ENCODE results near the gene MUC5AC. TPM values are rescaled to one million over a fixed set of nuclear protein-coding genes. Genes with fewer than 3 reads are reported as not detected.
"Not testable (repeated sequence)": the region's sequence is repeated elsewhere in the genome, so short reads cannot be mapped to it uniquely, and the experiment has no call there.

MUC5AC gene
- total and polyA plus RNA-seq, 12 donors = under 0.01 TPM; not detected in 9

DNA sequence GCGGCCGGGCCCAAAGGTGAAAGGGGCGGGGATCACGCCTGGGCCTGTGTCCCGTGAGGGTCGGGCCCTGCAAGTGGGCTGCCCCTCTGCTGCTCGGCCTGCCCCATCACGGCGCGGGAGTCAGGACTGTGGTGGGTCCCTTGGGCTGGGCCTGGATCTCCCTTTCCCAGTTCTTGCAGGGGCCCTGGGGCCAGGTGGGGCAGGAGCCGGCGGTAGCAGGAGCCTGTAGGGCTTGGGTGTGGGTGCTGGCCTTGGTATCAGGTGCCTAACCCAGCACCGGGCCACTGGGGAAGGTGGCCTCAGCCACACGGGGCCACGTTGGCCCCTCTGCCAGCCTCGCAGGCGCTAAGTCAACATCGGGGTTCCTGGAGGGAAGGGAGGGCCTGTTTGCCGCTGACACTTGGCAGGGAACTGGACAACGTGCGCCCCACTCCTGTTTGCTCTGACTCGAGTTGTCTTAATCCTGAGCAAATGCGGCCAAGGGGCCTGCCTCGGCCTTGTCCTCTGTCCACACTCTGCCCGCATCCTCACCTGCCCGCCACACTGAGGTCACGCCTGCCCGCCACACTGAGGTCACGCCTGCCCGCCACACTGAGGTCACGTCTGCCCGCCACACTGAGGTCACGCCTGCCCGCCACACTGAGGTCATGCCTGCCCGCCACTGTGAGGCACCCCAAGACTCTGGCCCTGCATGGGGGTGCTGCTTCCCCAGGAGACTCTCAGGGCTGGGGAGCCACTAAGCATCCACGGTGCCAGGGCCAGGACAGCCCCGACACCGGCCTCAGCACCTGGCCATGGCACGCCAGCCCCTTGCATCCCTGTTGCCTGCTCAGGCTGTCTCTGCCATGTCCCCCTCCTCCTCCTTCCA, 50.9 kb downstream of the MUC5AC start:
- peak in 1 of 7 donors; percentile 9 for DNase-seq
- Histone ChIP-seq H3K4me3 (no peak overlapping the region), H3K9me3 (replicated peaks in 1 of 3) (peaks cover 0 to 14% (median 4%) of the 10 kb centered on the region in 3 donors), H3K4me1 (replicated peaks in 1 of 2) (no peaks in the 10 kb centered on the region), H3K36me3 (replicated peaks in 1 of 2) (no peaks in the 10 kb centered on the region), H3K27ac (no peak overlapping the region), H3K27me3 (peaks cover 2% of the 10 kb centered on the region)
- 91 to 94% (median 93%) methylated on average over 9 to 39 of the region's 39 CpGs for WGBS, 4 donors
- intact Hi-C loops (cut with DNase I) = no loop called here
- TF ChIP-seq, protein P1, sequence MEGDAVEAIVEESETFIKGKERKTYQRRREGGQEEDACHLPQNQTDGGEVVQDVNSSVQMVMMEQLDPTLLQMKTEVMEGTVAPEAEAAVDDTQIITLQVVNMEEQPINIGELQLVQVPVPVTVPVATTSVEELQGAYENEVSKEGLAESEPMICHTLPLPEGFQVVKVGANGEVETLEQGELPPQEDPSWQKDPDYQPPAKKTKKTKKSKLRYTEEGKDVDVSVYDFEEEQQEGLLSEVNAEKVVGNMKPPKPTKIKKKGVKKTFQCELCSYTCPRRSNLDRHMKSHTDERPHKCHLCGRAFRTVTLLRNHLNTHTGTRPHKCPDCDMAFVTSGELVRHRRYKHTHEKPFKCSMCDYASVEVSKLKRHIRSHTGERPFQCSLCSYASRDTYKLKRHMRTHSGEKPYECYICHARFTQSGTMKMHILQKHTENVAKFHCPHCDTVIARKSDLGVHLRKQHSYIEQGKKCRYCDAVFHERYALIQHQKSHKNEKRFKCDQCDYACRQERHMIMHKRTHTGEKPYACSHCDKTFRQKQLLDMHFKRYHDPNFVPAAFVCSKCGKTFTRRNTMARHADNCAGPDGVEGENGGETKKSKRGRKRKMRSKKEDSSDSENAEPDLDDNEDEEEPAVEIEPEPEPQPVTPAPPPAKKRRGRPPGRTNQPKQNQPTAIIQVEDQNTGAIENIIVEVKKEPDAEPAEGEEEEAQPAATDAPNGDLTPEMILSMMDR (IDR thresholded peaks at IDR 0.05) = no peak
- no peak for TF ChIP-seq POLR2A (IDR thresholded peaks at IDR 0.05)

GRCh38 chr11:1209371-1210057, 51.8 kb downstream of the MUC5AC start:
- WGBS, 4 donors = 88 to 91% (median 90%) methylated on average over 12 to 17 of the region's 17 CpGs
- TF ChIP-seq POLR2A (IDR thresholded peaks at IDR 0.05) = no peak
- TF ChIP-seq, protein P1 (IDR thresholded peaks at IDR 0.05) = no peak
- H3K27ac ChIP-seq = no peak overlapping the region
- H3K27me3 ChIP-seq = no peaks in the 10 kb centered on the region
- intact Hi-C loops (cut with DNase I) = no loop called here
- H3K9me3 ChIP-seq (replicated peaks in 1 of 3) = peaks cover 0 to 14% (median 4%) of the 10 kb centered on the region in 3 donors
- H3K4me3 ChIP-seq = no peak overlapping the region
- H3K36me3 ChIP-seq (replicated peaks in 1 of 2) = no peaks in the 10 kb centered on the region
- DNase-seq = no peak
- H3K4me1 ChIP-seq (replicated peaks in 1 of 2) = no peaks in the 10 kb centered on the region

GRCh38 chr11:1211838-1212237, 54.1 kb downstream of the MUC5AC start:
- Histone ChIP-seq H3K36me3 (replicated peaks in 1 of 2) (no peaks in the 10 kb centered on the region), H3K4me3 (no peak overlapping the region), H3K27me3 (no peaks in the 10 kb centered on the region), H3K27ac (no peak overlapping the region), H3K4me1 (replicated peaks in 1 of 2) (no peaks in the 10 kb centered on the region), H3K9me3 (replicated peaks in 1 of 3) (peaks cover 0 to 14% (median 4%) of the 10 kb centered on the region in 3 donors)
- intact Hi-C loops (cut with DNase I) = no loop called here
- 70 to 79% (median 72%) methylated on average over 2 of the region's 2 CpGs for WGBS, 4 donors
- DNase-seq = no peak
- TF ChIP-seq, protein P1 (IDR thresholded peaks at IDR 0.05) = no peak
- TF ChIP-seq POLR2A (IDR thresholded peaks at IDR 0.05) = no peak

- intact Hi-C loops (cut with DNase I); DNase-seq; H3K4me3 ChIP-seq; H3K36me3 ChIP-seq (replicated peaks in 1 of 2); H3K27me3 ChIP-seq; H3K4me1 ChIP-seq (replicated peaks in 1 of 2); H3K27ac ChIP-seq: not testable (repeated sequence)
- WGBS, 4 donors = 77 to 87% (median 82%) methylated on average over 8 of the region's 8 CpGs
- peaks cover 0 to 12% (median 4%) of the 10 kb centered on the region in 3 donors for H3K9me3 ChIP-seq (replicated peaks in 1 of 3)
Measured at GRCh38 chr11:1215826-1216225, 58.1 kb downstream of the MUC5AC start.

Measured in adrenal gland (tissue), 12 donors.